Endometrium (tissue), 2 donors: Measurements from ENCODE around the gene KCNJ9.

Source experiments
- FAIRE-seq: peaks from 2 replicates; lab custom pipeline; 2012; peaks lifted over from hg19 to GRCh38; lab: Jason Lieb, UNC
- donor health status: control.
- donor health status: control.

KCNJ9 gene

DNA sequence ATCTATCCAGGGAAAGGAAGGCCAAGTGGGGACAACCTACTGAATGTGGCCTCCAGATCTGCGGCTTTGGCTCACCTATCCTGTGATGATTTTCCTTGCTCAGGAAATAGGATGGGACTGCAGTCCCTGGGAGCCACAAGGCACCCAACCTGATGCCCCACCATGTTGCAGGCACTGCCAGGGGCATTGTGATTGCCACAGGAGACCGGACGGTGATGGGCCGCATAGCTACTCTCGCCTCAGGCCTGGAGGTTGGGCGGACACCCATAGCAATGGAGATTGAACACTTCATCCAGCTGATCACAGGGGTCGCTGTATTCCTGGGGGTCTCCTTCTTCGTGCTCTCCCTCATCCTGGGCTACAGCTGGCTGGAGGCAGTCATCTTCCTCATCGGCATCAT is 46.0 kb downstream of the KCNJ9 start:
- FAIRE-seq: no peak

DNA sequence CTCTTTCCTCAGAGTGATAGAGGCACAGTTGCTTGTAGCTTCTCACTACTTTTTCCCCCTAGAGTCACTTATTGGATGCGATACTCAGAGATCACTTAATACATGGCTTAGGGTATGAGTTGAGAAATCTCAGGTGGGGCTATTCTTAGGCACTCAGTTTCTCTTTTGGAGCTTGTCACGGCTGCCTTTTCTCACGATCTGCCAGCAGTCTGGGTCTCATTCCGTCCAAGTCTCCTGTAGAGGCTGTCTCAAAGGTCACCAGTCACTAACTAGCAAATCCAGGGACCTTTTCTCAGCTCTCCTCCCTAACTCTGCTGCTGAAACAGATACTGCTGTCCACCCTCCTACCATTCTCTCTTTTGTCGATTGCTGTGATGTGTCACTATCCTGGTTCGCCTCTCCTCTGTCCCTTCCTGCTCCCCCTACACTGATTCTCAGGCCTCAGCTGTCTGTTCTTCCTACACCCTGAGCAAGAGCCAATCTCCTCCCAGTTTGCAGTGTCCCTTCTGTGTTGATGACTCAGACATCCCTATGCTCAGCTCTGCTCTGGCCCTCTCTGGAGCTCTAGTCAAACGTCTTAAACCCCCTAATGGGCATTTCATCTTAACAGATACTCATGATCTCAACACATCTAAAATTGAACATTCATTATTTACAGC is 46.7 kb downstream of the KCNJ9 start:
- FAIRE-seq: no peak

DNA sequence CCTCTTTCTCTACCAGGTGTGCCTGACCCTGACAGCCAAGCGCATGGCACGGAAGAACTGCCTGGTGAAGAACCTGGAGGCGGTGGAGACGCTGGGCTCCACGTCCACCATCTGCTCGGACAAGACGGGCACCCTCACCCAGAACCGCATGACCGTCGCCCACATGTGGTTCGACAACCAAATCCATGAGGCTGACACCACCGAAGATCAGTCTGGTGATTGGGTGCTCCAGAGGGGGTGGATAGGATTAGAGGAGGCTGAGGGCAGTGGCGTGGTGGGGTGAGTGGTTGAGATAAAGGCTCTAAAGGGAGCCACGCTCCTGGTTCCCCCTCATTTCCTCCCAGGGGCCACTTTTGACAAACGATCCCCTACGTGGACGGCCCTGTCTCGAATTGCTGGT is 47.3 kb downstream of the KCNJ9 start:
- no peak for FAIRE-seq

DNA sequence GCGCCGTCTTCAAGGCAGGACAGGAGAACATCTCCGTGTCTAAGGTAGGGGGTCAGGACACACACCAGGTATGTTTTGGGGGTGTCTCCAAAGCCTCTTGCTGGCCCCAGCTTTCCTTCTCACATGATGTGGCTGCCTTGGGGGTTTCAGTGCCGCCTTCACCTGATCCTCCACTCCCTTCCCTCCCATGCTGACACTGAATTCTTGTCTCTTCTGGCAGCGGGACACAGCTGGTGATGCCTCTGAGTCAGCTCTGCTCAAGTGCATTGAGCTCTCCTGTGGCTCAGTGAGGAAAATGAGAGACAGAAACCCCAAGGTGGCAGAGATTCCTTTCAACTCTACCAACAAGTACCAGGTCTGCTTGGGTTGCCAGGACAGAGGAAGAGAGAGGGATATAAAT is 47.7 kb downstream of the KCNJ9 start:
- no peak for FAIRE-seq

DNA sequence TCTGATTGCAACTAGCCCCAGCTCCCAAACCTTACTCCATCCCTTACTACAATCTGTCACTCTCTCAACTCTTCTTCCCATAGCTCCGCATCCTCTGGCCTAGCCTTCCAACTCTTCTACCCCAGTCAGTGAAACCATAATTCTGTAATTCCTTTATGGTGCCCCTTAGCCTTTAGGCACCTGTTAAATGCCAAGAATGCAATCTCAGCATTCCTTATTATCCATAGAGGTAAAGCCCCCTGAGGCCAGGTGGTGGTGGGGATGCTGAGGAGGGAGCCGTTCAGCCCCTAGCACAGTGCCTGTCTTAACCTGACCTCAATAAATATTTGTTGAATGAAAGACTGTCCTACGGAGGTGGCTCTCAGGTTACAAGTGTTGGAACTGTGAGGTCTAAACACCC is 48.2 kb downstream of the KCNJ9 start:
- no peak for FAIRE-seq

GRCh38 chr1:160129966-160130365 is 48.6 kb downstream of the KCNJ9 start:
- no peak for FAIRE-seq

- FAIRE-seq: no peak
These were observed 49.1 kb downstream of the KCNJ9 start for GRCh38 chr1:160130486-160130885.

DNA sequence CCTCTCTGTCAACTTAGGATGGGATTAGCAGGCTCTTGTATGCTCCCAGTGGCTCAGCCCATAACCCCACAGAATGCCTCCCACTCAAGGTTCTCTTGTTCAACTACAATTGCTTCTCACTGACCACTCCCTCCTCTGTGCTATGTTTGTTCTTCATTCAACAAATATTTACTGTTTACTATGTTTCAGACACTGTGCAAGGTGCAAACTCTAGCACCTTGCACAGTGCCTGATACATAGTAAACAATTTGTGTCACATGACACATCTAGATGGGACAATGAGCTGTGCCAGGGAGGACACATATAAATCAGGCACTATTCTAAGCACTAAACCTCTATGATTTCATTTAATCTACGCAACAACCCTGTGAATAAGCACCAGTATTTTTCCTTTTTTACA is 49.6 kb downstream of the KCNJ9 start:
- FAIRE-seq: no peak

DNA sequence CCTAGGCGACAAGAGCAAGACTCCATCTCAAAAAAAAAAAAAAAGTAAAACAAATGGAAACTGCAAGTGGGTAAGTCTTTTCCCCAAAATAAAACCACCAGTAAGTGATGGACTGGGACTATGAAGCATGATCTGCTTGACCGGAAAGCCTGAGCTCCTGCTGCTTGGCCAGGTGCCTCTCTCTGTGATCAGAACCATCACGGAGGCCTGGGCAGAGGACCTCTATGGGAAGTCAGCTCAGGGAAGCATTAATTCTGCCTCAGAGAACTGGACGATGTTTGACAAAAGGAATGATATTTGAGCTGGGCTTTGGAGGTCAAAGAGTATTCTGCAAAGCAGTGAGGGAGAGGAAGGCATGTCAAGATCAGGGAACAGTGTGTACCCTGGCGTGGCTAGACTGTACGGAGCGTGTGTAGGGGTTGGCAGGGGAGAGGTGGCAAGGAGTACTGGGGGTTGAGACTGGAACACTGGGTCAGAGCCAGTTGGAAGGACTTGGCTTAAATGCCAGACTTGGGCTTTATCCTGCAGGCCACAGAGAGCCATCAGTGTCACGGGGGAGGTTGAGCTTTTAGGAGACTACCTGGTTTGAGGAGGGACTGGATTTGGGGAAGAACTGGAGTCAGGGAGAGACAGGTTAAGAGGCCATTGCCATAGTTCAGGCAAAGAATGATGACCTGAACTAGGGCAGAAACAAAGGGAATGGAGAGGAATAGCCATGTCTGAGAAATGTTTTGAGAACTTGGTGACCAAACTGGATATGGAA is 50.6 kb downstream of the KCNJ9 start:
- no peak for FAIRE-seq

DNA sequence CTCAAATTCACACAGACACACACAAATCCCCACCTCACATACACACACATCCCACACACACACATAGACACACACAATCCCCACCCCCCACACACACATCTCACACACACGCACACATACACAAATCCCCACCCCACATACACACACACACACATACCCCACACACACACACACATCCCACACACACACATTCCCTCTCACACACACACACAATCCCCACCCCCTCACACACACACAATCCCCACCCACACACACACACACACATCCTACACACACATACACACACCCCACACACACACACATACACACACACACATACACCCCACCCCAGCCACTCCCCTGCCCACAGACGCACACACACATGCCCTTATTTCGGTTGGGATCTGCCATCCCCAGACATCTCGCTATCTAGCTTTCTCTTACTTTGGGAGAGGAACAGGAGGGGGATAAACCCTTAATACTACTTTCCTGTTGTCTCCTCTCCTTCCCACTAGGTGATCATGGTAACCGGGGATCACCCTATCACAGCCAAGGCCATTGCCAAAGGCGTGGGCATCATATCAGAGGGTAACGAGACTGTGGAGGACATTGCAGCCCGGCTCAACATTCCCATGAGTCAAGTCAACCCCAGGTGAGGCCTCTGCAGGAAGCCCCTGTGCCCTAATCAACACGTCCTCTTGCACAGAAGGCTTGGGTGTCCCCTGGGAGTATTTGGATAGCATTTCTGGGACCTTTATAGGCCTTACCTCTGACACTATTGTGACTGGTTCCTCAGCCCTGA is 52.8 kb downstream of the KCNJ9 start:
- no peak for FAIRE-seq

- no peak for FAIRE-seq
These were observed 53.6 kb downstream of the KCNJ9 start for GRCh38 chr1:160134791-160135572.

- no peak for FAIRE-seq
These were observed 55.0 kb downstream of the KCNJ9 start for GRCh38 chr1:160136121-160136925.

GRCh38 chr1:160136926-160137200 is 55.5 kb downstream of the KCNJ9 start:
- no peak for FAIRE-seq

GRCh38 chr1:160137216-160137862 is 56.0 kb downstream of the KCNJ9 start:
- FAIRE-seq: no peak

- FAIRE-seq: no peak
These were observed 58.5 kb downstream of the KCNJ9 start for GRCh38 chr1:160139840-160140239.
